SH-SY5Y (cell line): ENCODE measurements around the gene PNRC2.

Experiments
- GATA2 ChIP-seq: IDR thresholded peaks from 2 replicates; pipeline ENCODE4 v1.6.1; 2011; ENCODE audit warnings: mild to moderate bottlenecking, low read depth, low read length
- GATA3 ChIP-seq: IDR thresholded peaks from 2 replicates; pipeline ENCODE4 v1.6.1; 2011; ENCODE audit warnings: low read depth, mild to moderate bottlenecking, low read length, moderate library complexity

DNA sequence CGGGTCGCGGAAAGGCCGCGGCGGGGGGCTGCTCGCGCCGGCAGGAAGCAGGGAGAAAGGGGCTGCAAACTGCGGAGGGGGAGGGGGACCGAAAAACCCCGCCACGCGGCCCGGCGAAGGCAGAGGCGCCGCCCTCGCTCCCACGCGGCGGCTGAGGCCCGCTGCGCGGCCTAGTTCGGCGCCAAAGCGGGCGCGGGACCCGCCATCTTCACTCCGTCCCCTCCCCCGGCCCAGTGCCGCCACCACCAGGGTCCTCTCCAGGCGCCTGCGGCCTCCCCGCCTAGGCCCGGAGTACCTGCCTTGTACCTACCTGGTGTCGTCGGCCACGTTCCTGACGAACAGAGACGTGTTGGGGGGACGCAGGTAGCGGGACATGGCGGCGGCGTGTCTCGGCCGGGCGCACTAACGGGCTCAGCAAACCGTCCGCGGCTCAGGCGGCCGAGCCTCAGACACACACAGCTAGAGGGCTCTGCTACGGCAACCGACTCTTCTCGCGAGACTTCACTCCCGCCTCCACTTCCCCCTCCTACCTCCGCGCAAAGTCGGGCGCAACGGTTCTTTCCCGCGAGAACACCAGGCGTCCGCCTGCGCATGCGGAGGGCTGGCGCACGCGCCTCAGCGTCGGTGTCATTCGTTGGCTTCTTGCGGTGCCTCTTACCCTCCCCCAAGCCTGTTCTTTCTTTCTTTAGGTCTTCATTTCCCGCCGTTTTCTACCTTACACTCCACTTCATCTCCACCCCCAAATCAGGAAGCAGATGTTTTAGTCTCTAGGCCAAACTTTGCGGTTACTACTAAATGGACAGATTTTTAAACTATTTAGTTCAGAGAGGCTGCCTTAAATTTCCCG is 20.5 kb downstream of the PNRC2 start, which contains the start of gene SRSF10:
- TF ChIP-seq GATA3 (no peak), GATA2 (no peak)
